ENCODE results near the gene MYH16.
A peak's percentile ranks its signal among the peaks of the same experiment; 100 is the strongest.
"Not testable (repeated sequence)": the region's sequence is repeated elsewhere in the genome, so short reads cannot be mapped to it uniquely, and the experiment has no call there.

Gene MYH16

GRCh38 chr7:99265848-99266480 is 6.7 kb upstream of the MYH16 start:
- peaks cover 30% of the 10 kb centered on the region for H3K4me1 ChIP-seq (ENCODE audit: control insufficient read depth, insufficient read depth, low read length)
- no peak overlapping the region for H3K9ac ChIP-seq (ENCODE audit: low read length)
- no peaks in the 10 kb centered on the region for H3K27me3 ChIP-seq (ENCODE audit: control insufficient read depth, insufficient read depth, low read length)
- no peak overlapping the region for H3K4me3 ChIP-seq (ENCODE audit: low read length)
- H3K9me3 ChIP-seq (ENCODE audit: control insufficient read depth, low read length), result no peaks in the 10 kb centered on the region
- H3K36me3 ChIP-seq (ENCODE audit: control insufficient read depth, insufficient read depth, low read length), result no peaks in the 10 kb centered on the region

- Histone ChIP-seq H3K9ac (ENCODE audit: low read length) (no peak overlapping the region), H3K9me3 (ENCODE audit: control insufficient read depth, low read length) (no peaks in the 10 kb centered on the region), H3K4me1 (ENCODE audit: control insufficient read depth, insufficient read depth, low read length) (peaks cover 23% of the 10 kb centered on the region), H3K4me3 (ENCODE audit: low read length) (no peak overlapping the region), H3K36me3 (ENCODE audit: control insufficient read depth, insufficient read depth, low read length) (no peaks in the 10 kb centered on the region), H3K27me3 (ENCODE audit: control insufficient read depth, insufficient read depth, low read length) (no peaks in the 10 kb centered on the region)
These were observed 5.2 kb upstream of the MYH16 start for GRCh38 chr7:99267481-99267840.

- Histone ChIP-seq H3K27me3 (ENCODE audit: control insufficient read depth, insufficient read depth, low read length) (no peaks in the 10 kb centered on the region), H3K4me3 (ENCODE audit: low read length) (no peak overlapping the region), H3K9ac (ENCODE audit: low read length) (no peak overlapping the region), H3K36me3 (ENCODE audit: control insufficient read depth, insufficient read depth, low read length) (no peaks in the 10 kb centered on the region), H3K4me1 (ENCODE audit: control insufficient read depth, insufficient read depth, low read length) (peaks cover 27% of the 10 kb centered on the region), H3K9me3 (ENCODE audit: control insufficient read depth, low read length) (no peaks in the 10 kb centered on the region)
These were observed 4.6 kb upstream of the MYH16 start for GRCh38 chr7:99267841-99268576.

- Histone ChIP-seq H3K9me3 (ENCODE audit: control insufficient read depth, low read length) (no peaks in the 10 kb centered on the region), H3K36me3 (ENCODE audit: control insufficient read depth, insufficient read depth, low read length) (no peaks in the 10 kb centered on the region), H3K27me3 (ENCODE audit: control insufficient read depth, insufficient read depth, low read length) (no peaks in the 10 kb centered on the region), H3K4me3 (ENCODE audit: low read length) (no peak overlapping the region), H3K9ac (ENCODE audit: low read length) (no peak overlapping the region), H3K4me1 (ENCODE audit: control insufficient read depth, insufficient read depth, low read length) (peaks cover 33% of the 10 kb centered on the region)
These were observed 4.1 kb upstream of the MYH16 start for GRCh38 chr7:99268577-99268908.

- no peaks in the 10 kb centered on the region for H3K27me3 ChIP-seq (ENCODE audit: control insufficient read depth, insufficient read depth, low read length)
- no peak overlapping the region for H3K9ac ChIP-seq (ENCODE audit: low read length)
- no peak overlapping the region for H3K4me3 ChIP-seq (ENCODE audit: low read length)
- peaks cover 50% of the 10 kb centered on the region for H3K4me1 ChIP-seq (ENCODE audit: control insufficient read depth, insufficient read depth, low read length)
- H3K36me3 ChIP-seq (ENCODE audit: control insufficient read depth, insufficient read depth, low read length), result no peaks in the 10 kb centered on the region
- H3K9me3 ChIP-seq (ENCODE audit: control insufficient read depth, low read length), result no peaks in the 10 kb centered on the region
These were observed 1.9 kb upstream of the MYH16 start for GRCh38 chr7:99270702-99271101.

GRCh38 chr7:99273561-99273960 is 922 bp downstream of the MYH16 start:
- not testable (repeated sequence) for H3K4me3 ChIP-seq (ENCODE audit: low read length); H3K36me3 ChIP-seq (ENCODE audit: control insufficient read depth, insufficient read depth, low read length); H3K27me3 ChIP-seq (ENCODE audit: control insufficient read depth, insufficient read depth, low read length); H3K9me3 ChIP-seq (ENCODE audit: control insufficient read depth, low read length)
- H3K9ac ChIP-seq (ENCODE audit: low read length), result peak overlapping the region; percentile 74
- peaks cover 34% of the 10 kb centered on the region for H3K4me1 ChIP-seq (ENCODE audit: control insufficient read depth, insufficient read depth, low read length)

- peaks cover 31% of the 10 kb centered on the region for H3K4me1 ChIP-seq (ENCODE audit: control insufficient read depth, insufficient read depth, low read length)
- not testable (repeated sequence) for H3K9me3 ChIP-seq (ENCODE audit: control insufficient read depth, low read length); H3K36me3 ChIP-seq (ENCODE audit: control insufficient read depth, insufficient read depth, low read length); H3K4me3 ChIP-seq (ENCODE audit: low read length); H3K9ac ChIP-seq (ENCODE audit: low read length); H3K27me3 ChIP-seq (ENCODE audit: control insufficient read depth, insufficient read depth, low read length)
These were observed 2.3 kb downstream of the MYH16 start for GRCh38 chr7:99274908-99275307.

- Histone ChIP-seq H3K36me3 (ENCODE audit: control insufficient read depth, insufficient read depth, low read length) (no peaks in the 10 kb centered on the region), H3K27me3 (ENCODE audit: control insufficient read depth, insufficient read depth, low read length) (peaks cover 3% of the 10 kb centered on the region), H3K4me3 (ENCODE audit: low read length) (no peak overlapping the region), H3K4me1 (ENCODE audit: control insufficient read depth, insufficient read depth, low read length) (peaks cover 31% of the 10 kb centered on the region), H3K9ac (ENCODE audit: low read length) (no peak overlapping the region), H3K9me3 (ENCODE audit: control insufficient read depth, low read length) (no peaks in the 10 kb centered on the region)
These were observed 2.9 kb downstream of the MYH16 start for GRCh38 chr7:99275496-99275895.

- Histone ChIP-seq H3K4me3 (ENCODE audit: low read length) (no peak overlapping the region), H3K27me3 (ENCODE audit: control insufficient read depth, insufficient read depth, low read length) (peaks cover 3% of the 10 kb centered on the region), H3K4me1 (ENCODE audit: control insufficient read depth, insufficient read depth, low read length) (peaks cover 25% of the 10 kb centered on the region), H3K9ac (ENCODE audit: low read length) (no peak overlapping the region), H3K36me3 (ENCODE audit: control insufficient read depth, insufficient read depth, low read length) (no peaks in the 10 kb centered on the region), H3K9me3 (ENCODE audit: control insufficient read depth, low read length) (no peaks in the 10 kb centered on the region)
These were observed 5.5 kb downstream of the MYH16 start for GRCh38 chr7:99278180-99278579.

- not testable (repeated sequence) for H3K36me3 ChIP-seq (ENCODE audit: control insufficient read depth, insufficient read depth, low read length); H3K4me3 ChIP-seq (ENCODE audit: low read length); H3K27me3 ChIP-seq (ENCODE audit: control insufficient read depth, insufficient read depth, low read length); H3K9ac ChIP-seq (ENCODE audit: low read length); H3K4me1 ChIP-seq (ENCODE audit: control insufficient read depth, insufficient read depth, low read length); H3K9me3 ChIP-seq (ENCODE audit: control insufficient read depth, low read length)
These were observed 11.5 kb downstream of the MYH16 start for GRCh38 chr7:99284165-99284564.

GRCh38 chr7:99287779-99288534 is 15.3 kb downstream of the MYH16 start:
- no peaks in the 10 kb centered on the region for H3K36me3 ChIP-seq (ENCODE audit: control insufficient read depth, insufficient read depth, low read length)
- H3K9me3 ChIP-seq (ENCODE audit: control insufficient read depth, low read length), result no peaks in the 10 kb centered on the region
- H3K27me3 ChIP-seq (ENCODE audit: control insufficient read depth, insufficient read depth, low read length), result no peaks in the 10 kb centered on the region
- H3K4me3 ChIP-seq (ENCODE audit: low read length), result no peak overlapping the region
- H3K4me1 ChIP-seq (ENCODE audit: control insufficient read depth, insufficient read depth, low read length), result peaks cover 21% of the 10 kb centered on the region
- no peak overlapping the region for H3K9ac ChIP-seq (ENCODE audit: low read length)

GRCh38 chr7:99289185-99289584 is 16.5 kb downstream of the MYH16 start:
- Histone ChIP-seq H3K27me3 (ENCODE audit: control insufficient read depth, insufficient read depth, low read length) (no peaks in the 10 kb centered on the region), H3K4me3 (ENCODE audit: low read length) (no peak overlapping the region), H3K36me3 (ENCODE audit: control insufficient read depth, insufficient read depth, low read length) (no peaks in the 10 kb centered on the region), H3K9ac (ENCODE audit: low read length) (peak overlapping the region; percentile 47), H3K9me3 (ENCODE audit: control insufficient read depth, low read length) (no peaks in the 10 kb centered on the region), H3K4me1 (ENCODE audit: control insufficient read depth, insufficient read depth, low read length) (peaks cover 21% of the 10 kb centered on the region)
